NAMALWA (cell line): ENCODE data around the gene TRPM8.
"Not testable (repeated sequence)": the region's sequence is repeated elsewhere in the genome, so short reads cannot be mapped to it uniquely, and the experiment has no call there.

Experiments used
- DNase-seq: peaks from one replicate; pipeline ENCODE4 v3.0.0-alpha.2; 2015; ENCODE audit warnings: low spot score

The TRPM8 gene

DNA sequence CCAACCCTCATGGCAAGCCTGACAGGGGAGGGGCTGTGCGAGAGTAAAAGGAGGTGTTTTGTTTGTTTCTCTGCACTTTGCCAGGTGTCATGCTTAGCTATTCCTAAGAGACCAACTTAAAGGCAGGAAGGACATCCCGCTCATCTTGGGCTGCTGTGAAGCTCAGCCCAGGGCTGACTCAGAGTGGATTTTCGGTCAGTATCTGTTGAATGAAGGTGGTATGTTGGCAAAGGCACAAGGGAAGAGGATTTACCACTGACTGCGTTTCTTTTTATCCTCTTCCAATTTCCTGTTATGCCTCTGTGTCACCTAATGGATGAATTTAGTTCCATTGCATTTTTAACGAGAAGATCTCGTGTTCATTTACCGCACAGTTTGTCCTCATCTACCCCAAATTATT is 18.9 kb downstream of the TRPM8 start:
- DNase-seq: no peak

DNA sequence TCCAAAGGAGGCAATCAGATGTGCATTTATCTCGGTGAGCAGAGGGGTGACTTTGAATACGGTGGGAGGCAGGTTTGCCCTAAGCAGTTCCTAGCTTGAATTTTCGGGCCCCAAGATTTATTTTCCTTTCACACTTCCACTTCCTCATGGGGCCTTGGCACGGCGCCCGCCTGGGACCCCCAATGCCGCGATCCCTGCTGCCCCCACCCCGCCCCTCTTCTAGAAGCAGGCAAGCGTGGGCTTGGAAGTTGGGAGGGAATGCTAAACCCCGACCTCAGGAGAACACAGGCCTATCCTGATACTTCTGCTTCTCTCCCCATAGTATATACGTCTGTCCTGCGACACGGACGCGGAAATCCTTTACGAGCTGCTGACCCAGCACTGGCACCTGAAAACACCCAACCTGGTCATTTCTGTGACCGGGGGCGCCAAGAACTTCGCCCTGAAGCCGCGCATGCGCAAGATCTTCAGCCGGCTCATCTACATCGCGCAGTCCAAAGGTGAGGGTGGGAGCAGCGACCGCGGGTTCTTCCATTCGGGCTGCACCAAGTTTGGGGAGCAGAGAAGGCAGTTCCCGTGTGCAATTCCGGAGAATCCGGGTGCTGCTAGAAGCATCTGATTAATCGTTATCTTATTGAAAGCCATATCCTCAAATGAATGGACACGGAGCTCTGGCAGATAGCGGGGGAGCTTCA is 21.6 kb downstream of the TRPM8 start:
- no peak for DNase-seq

DNA sequence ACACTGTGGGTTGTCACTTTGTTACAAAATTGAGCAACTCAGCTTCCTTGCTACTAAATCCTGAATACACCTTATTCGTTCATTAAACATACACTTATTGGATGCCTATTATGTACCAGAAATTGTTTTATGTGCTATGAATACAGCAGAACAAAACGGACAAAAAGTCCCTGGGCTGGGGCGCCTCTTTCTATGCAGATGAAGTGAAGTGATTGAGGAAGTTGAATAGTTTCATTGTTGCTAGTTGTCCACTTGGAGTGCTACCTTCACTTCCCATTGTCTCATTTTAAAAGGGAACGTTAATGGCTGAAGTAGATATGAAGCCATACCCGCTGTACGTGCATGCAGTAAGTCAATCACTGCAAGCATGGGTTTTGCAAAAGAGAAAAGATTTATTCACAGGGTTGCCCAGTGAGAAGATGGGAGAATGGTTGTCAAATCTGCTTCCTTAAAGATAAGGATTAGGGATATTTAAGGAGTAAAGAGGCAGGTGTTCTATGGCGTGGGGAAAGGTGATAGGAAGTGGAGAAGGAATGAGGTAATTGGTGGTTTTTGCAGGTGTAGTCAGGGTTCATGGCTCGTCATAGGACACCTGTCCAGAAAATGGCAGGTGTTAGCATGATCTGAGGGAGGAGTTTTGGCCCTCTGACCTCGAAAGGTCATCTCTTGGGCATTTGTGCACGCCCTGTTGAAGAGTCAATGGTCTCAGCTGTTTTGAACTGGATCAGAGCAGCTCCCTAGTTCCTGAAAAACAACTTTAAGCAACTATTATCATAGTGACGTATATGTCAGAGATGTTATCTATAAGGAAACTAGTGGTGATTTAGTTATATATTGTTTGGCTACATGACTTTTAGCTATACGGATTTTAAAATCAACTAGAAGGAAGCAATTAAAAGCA is 23.5 kb downstream of the TRPM8 start:
- DNase-seq: no peak

DNA sequence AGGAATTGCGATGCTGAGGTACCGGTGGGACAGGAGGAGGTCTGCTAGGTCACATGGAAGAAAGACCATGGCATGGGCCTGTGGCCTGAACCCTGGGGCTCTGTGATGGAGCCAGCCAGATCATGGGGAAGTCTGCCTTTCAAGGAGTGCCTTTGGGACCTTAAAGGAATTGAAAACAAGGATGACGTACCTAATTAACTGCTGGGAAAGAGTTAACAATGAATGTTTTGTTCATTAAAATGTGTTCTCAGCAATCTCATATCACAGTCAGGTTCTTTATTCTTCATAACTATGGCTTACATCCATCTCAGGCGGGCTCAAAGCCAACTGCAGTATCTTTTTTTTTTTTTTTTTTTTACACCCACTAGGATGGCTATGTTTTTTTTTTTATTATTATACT is 25.6 kb downstream of the TRPM8 start:
- no peak for DNase-seq

DNA sequence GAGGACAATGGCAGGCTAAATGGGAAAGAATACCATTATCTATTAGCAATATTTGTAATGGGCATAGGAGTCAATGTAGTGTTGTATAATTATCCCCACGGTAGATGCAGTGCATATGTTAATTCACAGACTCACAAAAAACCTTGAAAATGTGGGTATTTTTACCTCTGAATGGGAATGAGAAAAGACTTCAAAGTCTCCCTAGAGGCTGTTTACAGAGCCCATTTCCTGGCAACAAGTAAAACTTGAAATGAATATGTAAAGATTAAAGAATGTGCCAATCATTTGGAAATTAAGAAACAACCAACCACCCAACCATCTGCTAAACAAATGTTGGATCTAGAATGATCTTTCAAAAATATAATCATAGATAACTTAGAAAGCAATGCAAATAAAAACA is 27.1 kb downstream of the TRPM8 start:
- no peak for DNase-seq

DNA sequence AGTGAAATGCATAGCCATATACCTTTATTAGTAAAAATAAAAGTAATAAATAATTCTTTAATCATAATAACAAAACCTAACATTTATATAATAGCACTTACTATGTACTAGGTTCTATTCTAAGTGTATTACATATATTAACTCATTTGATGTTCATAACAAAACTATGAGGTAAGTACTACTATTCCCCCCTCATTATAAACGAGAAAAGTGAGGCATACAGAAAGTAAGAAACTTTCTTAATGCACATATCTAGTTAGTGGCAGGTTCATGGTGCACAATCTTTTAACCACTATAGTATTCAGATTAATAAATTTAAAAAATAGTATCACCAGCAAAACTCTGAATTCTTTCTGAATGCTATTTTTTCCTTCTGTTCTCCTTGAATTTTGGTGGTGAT is 27.5 kb downstream of the TRPM8 start:
- DNase-seq: no peak

DNA sequence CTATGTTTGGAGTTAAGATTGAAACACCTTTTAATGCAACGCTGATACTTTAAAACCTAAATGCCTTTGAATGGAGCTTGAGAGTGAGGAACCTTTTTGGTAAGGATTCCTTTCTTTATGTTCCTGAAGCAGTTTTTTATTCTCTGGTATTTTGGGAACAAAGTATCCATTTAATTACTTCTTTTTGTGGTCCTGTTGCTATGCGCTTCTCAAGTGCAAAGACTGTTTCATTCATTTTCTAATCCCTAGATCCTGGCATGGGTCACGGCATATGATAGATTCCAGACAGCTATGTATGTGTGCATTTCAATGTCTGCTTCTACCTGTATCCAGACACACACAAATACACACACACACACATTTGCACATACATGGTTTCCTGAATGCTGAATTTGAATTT is 28.0 kb downstream of the TRPM8 start:
- DNase-seq: no peak

DNA sequence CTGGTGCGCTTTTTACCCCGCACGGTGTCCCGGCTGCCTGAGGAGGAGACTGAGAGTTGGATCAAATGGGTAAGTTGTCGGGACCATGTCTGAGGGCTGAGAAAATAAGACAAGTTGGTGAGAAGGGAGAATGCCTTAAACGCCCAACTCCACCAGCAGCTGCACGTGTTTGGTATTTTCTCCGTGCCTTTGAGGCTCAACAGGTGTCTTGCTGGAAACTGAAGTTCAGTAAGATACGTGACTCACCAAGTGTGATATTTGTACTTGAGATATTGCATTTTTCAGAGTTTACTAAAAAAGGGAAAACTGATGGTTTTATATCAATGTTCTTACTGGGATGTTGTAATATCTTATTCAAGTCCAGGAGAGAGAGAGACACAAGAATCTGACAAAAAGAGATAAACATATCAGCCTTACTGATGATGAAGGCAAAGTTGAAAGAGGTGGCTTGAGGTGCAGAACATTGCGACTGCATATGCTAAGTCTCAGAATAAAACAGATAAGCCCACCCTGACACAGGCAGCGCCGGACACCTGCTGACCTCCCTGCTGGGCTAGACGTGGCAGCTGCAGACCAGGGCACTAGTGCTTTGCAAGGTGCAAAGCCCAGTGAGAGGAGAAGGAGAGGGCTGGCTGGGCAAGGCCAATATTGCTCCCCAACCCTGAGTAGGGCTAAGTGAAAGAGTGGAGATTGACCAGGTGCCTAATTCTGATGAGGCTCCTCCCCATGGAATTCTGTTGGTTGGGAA is 33.1 kb downstream of the TRPM8 start:
- DNase-seq: no peak

DNA sequence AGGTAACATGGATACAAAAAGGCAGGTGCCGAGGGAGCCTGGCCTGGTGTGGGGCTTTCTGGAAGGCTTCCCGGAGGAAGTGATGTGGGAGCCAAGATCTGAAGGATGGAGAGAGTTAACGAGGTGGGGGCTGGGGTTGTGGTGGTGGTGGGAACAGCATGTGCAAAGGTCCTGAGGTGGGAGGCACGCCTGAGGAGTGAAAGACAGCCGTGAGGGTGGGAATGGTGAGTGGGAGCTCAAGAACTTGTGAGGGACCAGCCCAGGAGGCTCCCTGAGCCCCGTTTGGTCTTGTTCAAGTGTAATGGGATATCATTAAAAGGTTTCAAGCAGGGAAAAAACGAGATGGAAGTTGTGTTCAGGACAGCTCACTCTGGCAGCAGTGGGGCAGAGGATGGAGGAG is 35.2 kb downstream of the TRPM8 start:
- no peak for DNase-seq

DNA sequence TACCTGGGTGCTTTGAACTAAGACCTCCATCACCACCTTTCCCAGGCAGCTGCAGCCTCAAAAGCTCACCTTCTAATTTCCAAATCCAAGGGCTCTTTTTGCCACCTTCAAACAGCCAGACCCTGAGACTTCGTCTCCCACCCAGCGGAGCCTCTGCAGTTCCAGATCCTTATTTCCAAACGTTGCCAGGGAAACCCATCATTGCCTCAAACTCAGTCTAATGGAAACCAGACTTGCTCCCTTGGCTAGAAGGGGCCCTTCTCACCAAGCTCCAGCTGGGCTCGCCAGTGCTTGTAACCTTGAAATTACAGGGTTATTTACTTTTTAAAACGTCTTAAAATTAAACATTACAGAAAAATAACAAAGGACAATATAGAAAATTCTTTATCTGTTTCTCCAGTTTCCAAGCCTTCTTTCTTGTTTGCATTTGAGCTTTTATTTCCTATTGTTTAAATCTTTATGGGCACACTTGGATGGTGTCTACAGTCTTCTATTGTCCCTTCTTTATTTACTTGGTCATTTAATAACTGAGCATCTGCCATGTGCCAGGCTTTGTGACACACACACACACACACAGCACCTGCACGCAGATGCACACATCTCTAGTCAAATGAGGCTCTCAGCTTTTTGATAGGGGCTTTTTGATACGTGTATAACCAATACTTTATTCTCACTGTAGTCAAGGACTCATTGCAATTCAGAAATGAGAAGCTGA is 36.1 kb downstream of the TRPM8 start:
- DNase-seq: no peak

DNA sequence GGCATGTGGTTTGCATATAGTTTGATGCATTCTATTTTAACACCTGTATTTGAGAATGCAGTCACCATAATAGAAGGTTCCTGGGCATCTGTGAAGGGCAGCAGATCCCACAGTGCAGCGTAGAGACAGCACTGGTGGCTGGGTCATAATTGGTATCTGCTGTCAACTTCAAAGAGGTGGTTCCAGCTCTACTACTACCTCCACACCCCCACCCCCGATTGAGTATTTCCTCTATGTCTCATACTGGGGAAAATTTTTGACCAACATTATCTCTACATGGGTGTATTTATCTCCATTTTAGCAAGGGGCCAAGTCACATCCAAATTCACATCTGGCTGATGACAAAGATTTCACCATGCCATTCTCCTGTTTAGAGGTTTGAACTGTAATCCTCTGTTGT is 43.0 kb downstream of the TRPM8 start:
- no peak for DNase-seq

DNA sequence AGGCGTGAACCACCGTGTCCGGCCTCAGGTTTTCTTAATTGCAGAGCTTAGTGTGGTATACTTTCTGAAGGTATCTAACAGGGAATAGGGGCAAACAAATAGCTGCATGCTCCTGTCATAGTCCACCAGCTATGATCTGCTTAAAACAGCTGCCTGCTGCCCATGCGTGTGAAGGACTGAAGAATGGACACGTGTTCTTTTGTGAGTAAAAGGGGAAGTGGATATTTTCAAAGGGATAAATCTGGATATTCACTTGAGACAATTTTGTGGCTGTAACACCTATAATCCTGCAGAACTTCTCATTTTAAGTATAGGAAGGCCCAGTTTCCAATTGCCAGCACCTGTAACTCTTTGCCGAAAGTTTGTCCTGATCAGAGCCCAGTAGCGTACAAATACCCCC is 44.7 kb downstream of the TRPM8 start:
- DNase-seq: no peak

DNA sequence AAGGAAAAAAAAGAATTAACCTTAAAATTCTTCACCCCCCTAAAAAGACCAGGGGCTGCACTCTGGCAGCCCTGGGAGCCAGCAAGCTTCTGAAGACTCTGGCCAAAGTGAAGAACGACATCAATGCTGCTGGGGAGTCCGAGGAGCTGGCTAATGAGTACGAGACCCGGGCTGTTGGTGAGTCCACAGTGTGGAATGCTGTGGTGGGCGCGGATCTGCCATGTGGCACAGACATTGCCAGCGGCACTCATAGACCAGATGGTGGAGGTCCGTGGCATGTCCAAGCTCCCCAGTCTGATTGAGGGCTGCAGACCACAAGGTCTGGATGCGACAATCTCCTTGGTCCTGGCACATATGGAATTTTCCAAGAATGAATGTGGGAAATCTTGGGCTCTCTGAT is 47.4 kb downstream of the TRPM8 start:
- no peak for DNase-seq

DNA sequence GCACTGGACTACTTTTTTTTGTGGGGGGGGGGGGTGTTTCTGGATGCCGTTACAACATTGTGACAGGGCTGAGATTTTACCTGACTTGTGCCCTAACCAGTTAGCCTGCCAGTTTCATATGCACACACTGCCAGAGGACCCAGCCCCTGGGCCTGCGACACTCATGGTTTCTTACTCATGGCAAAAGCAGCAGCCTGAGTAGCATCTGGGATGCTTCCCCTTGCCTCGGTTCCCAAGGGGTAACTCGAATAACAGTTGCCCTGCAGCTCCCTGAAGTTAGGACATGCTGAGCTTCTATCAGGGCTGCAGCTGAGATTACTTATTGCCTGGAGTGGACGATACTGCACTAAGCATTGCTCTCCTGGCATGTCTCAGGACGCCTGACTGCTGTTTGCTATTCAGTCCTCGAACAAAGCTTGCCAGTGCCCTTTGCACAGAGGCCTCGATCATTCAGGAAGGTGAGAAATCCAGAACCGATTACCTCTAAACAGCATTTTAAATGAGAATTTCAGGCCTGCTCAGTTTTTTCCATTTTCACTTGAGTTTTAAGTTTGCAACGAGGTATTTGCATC is 47.9 kb downstream of the TRPM8 start:
- DNase-seq: no peak

DNA sequence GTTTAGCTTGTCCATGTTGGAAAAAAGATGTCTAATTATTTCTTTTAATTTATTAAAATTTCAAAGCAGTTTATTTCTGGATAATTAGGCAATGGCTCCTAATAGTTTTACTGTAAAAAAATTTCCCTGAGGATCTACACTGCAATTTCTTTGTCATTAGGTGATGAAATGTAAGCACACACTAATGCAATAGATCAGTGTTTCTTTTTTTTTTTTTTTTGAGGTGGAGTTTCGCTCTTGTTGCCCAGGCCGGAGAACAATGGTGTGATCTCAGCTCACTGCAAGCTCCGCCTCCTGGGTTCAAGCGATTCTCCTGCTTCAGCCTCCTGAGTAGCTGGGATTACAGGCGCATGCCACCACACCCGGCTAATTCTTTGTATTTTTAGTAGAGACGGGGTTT is 48.5 kb downstream of the TRPM8 start:
- not testable (repeated sequence) for DNase-seq

DNA sequence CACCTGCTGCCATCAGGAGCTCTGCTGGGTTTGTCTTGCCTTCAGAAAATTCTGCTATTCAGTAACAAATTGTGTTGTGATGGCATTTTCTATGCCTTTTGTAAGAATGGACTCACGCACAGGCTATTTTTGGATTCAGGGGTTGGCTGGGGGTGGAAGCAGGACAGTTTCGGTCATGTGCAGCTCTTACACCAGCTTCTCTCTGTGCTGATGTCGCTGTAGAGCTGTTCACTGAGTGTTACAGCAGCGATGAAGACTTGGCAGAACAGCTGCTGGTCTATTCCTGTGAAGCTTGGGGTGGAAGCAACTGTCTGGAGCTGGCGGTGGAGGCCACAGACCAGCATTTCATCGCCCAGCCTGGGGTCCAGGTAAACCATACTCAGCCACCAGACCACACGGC is 49.2 kb downstream of the TRPM8 start:
- DNase-seq: no peak

DNA sequence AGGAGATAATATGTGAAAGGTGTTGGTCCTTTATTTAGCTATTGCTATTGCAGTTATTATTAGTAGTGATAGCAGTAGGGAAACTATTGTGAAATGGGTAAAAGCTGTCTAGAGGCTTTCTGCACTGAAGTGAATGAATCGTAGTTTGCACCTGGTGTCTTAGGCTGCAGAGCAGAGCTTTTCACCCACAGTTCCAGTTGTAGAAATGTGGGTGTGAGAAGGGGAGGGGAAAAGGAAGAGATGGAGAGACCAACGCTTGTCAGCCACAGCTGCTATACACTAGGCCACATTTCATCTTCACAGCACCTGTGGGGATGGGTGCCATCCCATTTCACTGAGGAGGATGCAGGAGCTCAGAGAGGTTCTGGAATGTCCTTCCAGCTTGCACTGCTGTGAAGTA is 50.0 kb downstream of the TRPM8 start:
- DNase-seq: no peak

DNA sequence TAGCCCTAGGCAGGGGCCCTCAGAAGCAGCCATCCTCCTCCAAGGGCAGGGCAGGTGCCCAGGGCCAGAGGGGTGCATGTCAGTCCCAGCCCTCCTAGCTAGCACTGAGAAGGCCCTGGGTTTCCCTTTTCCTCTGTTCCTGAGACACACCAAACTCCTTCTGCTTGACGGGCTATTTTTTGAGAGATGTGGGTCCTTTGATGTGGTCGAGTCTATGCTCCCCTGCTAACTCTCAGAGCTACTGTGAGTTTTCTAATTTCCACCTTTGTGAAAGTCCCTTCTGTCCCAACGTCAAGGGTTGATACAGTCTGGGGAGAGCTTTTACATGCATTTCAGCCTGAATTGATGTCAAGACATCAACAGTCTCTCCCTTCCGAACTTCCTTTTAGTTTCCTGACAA is 51.4 kb downstream of the TRPM8 start:
- no peak for DNase-seq

DNA sequence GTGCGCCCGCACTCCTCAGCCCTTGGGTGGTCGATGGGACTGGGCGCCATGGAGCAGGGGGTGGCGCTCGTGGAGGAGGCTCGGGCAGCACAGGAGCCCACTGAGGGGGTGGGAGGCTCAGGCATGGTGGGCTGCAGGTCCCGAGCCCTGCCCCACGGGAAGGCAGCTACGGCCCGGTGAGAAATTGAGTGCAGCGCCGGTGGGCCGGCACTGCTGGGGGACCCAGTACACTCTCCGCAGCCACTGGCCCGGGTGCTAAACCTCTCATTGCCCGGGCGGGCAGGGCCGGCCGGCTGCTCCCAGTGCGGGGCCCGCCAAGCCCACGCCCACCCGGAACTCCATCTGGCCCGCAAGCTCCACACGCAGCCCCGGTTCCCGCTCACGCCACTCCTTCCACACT is 55.3 kb downstream of the TRPM8 start:
- not testable (repeated sequence) for DNase-seq

DNA sequence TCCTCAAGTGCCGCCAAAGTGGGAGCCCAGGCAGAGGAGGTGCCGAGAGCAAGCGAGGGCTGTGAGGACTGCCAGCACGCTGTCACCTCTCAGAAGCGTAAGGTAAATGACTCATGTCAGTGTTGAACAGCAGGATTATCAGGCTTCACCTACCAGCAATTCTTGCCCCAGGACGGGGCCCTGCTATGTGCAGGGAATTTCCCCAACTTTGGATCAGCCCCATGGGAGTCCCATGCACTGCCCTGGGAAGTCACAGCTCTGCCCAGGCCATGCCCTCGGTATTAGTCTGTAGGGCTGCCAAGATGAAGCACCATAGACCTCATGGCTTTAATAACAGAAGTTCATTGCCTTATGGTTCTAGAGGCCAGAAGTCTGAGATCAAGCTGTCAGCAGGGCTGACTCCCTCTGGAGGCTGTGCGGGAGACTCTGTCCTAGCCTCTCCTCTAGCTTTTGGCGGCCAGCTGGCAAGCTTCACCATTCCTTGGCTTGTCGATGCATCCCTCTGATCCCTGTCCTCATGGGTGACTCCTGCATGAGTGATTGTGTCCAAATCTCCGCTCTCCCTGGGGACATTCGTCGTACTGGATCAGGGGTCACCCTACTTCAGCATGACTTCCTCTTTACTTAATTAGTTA is 55.9 kb downstream of the TRPM8 start:
- DNase-seq: no peak

DNA sequence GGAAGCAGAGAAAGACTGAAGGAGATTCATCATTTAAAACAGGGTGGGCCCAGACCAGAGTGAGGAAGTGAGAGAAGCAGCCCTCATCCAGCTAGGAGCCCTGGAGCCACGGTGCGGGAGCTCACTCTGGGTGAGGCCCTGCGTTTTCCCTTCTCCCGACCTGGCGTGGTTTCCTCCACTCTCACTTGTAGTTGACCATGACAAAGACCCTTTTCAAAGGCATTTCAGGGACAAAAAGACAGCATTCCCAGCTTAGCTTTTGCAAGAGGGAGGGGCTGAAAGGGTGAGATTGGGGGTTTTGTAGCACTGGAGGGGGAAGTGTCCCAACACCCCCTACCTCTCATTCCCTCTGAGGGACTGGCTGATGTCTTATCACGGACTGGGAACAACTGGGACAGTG is 56.6 kb downstream of the TRPM8 start:
- no peak for DNase-seq
